ENCODE results near the gene ING3. TPM values are rescaled to one million over a fixed set of nuclear protein-coding genes. Genes with fewer than 3 reads are reported as not detected.

ING3 gene
- total RNA-seq, 4 donors from 2014 or later, result 1.5 to 23.6 (median 16.2) TPM

DNA sequence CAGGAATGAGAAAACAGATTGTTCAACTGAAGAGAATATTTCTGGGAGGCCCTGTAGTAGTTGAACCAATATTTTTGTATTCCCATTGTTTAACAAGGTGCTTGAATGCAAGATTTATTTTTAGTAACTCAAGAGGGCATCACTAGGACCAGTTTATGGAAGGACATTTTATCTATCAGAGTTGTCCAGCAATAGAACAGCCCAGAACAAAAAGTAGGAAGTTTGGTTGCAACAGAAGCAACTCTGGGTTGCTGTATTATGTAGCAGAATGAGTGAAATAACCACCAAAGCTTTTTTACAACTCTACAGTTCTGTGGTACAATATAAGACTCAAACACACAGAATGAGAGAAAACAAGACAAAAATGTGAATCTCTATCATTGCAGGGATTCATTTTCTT lies 72.6 kb downstream of the ING3 start:
- DNase-seq, result no peak
- Histone ChIP-seq H3K27ac (peak overlapping the region; percentile 63 to 70 (median 68)), H3K4me1 (peaks cover 19 to 55% (median 22%) of the 10 kb centered on the region in 4 donors), H3K36me3 (no peaks in the 10 kb centered on the region), H3K4me3 (no peak overlapping the region), H3K9me3 (no peaks in the 10 kb centered on the region), H3K27me3 (no peaks in the 10 kb centered on the region)
- TF ChIP-seq POLR2AphosphoS5 (IDR thresholded peaks at IDR 0.05) (no peak), EP300 (IDR thresholded peaks at IDR 0.05; ENCODE audit: low read depth) (no peak), POLR2A (IDR thresholded peaks at IDR 0.05) (no peak)
- TF ChIP-seq, protein P1, sequence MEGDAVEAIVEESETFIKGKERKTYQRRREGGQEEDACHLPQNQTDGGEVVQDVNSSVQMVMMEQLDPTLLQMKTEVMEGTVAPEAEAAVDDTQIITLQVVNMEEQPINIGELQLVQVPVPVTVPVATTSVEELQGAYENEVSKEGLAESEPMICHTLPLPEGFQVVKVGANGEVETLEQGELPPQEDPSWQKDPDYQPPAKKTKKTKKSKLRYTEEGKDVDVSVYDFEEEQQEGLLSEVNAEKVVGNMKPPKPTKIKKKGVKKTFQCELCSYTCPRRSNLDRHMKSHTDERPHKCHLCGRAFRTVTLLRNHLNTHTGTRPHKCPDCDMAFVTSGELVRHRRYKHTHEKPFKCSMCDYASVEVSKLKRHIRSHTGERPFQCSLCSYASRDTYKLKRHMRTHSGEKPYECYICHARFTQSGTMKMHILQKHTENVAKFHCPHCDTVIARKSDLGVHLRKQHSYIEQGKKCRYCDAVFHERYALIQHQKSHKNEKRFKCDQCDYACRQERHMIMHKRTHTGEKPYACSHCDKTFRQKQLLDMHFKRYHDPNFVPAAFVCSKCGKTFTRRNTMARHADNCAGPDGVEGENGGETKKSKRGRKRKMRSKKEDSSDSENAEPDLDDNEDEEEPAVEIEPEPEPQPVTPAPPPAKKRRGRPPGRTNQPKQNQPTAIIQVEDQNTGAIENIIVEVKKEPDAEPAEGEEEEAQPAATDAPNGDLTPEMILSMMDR (IDR thresholded peaks at IDR 0.05), result no peak
- in situ Hi-C loops (cut with MboI; ENCODE audit: low pct_ligation_motif_present in 1 of 4, low pct_unique_long_range_greater_than_20kb in 1 of 4, low sequenced_read_pairs in 3 of 4) (no loop called here), intact Hi-C loops (cut with DNase I; ENCODE audit: low total_unique reads) (no loop called here)

DNA sequence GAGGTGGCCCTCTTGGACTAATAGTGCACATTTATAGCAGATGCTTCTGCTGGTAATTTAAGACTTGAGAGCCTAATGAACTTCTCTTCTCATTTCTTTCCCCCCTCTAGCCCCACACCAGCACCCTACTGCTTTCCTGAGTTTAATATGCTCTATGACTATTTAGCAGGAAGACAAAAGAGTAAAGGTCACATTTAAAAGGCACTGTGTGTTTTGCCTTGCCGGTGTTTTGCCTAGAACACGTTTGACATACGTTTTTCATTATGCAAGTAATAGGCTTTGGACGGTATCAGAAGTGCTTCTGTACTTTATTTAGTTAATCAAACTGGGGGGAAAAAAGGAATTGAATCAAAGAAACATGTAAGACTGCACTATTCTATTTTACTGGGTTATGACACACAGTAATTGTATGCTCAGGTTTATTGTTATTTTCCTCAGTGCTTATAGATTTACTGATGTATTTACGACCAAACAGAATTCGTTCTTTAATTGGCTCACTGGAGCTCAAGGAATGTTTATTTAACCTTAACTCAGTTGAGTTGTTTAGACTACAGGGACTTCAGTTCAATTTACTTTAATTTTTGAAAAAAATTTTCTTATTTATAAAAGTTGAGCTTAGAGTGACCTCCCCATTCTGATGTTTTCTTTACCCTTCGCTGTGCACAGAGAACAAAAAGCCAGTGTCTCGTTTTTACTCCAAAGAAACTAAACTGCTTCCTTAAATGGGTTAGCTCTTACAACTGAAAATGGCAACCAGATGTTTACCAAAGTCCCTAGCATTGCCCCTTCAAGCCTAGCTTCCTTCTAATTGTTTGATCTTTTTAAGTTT lies 73.3 kb downstream of the ING3 start:
- H3K4me3 ChIP-seq, result no peak overlapping the region
- no peaks in the 10 kb centered on the region for H3K36me3 ChIP-seq
- no peak for DNase-seq
- H3K4me1 ChIP-seq, result peaks cover 18 to 52% (median 22%) of the 10 kb centered on the region in 4 donors
- H3K27ac ChIP-seq, result peak overlapping the region; percentile 63 to 70 (median 68)
- in situ Hi-C loops (cut with MboI; ENCODE audit: low pct_ligation_motif_present in 1 of 4, low pct_unique_long_range_greater_than_20kb in 1 of 4, low sequenced_read_pairs in 3 of 4) (no loop called here), intact Hi-C loops (cut with DNase I; ENCODE audit: low total_unique reads) (no loop called here)
- H3K27me3 ChIP-seq, result no peaks in the 10 kb centered on the region
- no peaks in the 10 kb centered on the region for H3K9me3 ChIP-seq
- TF ChIP-seq POLR2A (IDR thresholded peaks at IDR 0.05) (no peak), POLR2AphosphoS5 (IDR thresholded peaks at IDR 0.05) (no peak)
- TF ChIP-seq, protein P1 (IDR thresholded peaks at IDR 0.05), result no peak
- WGBS, 2 donors (ENCODE audit: low coverage in 1 of 2), result 23 to 24% methylated on average over 8 of the region's 8 CpGs

DNA sequence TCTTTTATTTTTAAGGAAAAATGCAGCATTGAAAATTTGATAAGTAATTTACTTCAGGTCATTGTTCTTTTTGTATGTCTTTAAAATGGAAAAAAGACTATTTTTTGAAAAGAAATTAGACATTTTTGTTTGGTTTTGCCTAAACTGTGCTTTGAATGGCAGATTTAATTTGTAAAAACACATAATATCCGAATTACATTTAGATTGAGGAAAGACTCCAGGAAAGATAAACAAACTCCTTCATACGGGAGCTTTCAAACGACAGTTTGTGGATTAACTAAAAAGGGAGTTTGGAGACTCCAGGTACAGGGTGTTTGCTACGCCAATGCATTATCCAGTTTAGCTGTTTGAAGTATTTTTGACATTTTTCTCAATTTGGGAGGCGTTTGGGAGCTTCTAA lies 74.0 kb downstream of the ING3 start:
- H3K4me1 ChIP-seq, result peaks cover 13 to 48% (median 22%) of the 10 kb centered on the region in 4 donors
- WGBS, 2 donors (ENCODE audit: low coverage in 1 of 2), result 23 to 34% methylated on average over 5 of the region's 5 CpGs
- in situ Hi-C loops (cut with MboI; ENCODE audit: low pct_ligation_motif_present in 1 of 4, low pct_unique_long_range_greater_than_20kb in 1 of 4, low sequenced_read_pairs in 3 of 4) (no loop called here), intact Hi-C loops (cut with DNase I; ENCODE audit: low total_unique reads) (no loop called here)
- no peak overlapping the region for H3K4me3 ChIP-seq
- no peak for DNase-seq
- H3K27ac ChIP-seq, result peak overlapping the region; percentile 63 to 70 (median 68)
- TF ChIP-seq POLR2A (IDR thresholded peaks at IDR 0.05) (no peak), POLR2AphosphoS5 (IDR thresholded peaks at IDR 0.05) (no peak), EP300 (IDR thresholded peaks at IDR 0.05; ENCODE audit: low read depth) (no peak)
- TF ChIP-seq, protein P1 (IDR thresholded peaks at IDR 0.05), result no peak
- no peaks in the 10 kb centered on the region for H3K36me3 ChIP-seq
- no peaks in the 10 kb centered on the region for H3K27me3 ChIP-seq
- no peaks in the 10 kb centered on the region for H3K9me3 ChIP-seq

DNA sequence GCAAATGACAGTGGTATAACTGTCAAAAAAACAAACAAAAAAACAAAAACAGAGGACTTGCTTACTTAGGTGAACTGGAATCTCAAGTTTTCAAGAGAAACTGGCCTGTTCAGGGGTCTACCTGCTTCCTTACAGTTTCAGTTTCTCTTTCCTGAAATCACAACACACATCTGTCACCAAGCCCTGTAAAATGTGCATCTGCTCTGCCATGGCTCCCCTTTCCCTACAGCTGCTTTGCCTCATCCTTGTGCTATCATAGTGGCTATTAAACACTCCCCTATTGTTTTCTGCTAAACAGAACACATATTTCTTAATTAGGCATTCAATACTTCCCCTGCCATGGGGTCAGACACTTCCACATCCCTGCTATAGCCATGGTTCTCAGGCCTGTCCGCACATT lies 75.6 kb downstream of the ING3 start:
- H3K27ac ChIP-seq, result peak overlapping the region in 3 of 4 donors; percentile 1 to 30 (median 8)
- no peak for TF ChIP-seq POLR2A (IDR thresholded peaks at IDR 0.05)
- TF ChIP-seq EP300 (IDR thresholded peaks at IDR 0.05; ENCODE audit: low read depth), result no peak
- TF ChIP-seq POLR2AphosphoS5 (IDR thresholded peaks at IDR 0.05), result no peak
- TF ChIP-seq, protein P1 (IDR thresholded peaks at IDR 0.05), result no peak

More for the DNA sequence above, 75.6 kb downstream of the ING3 start:
- no peak overlapping the region for H3K4me3 ChIP-seq
- no peaks in the 10 kb centered on the region for H3K36me3 ChIP-seq
- H3K27me3 ChIP-seq, result no peaks in the 10 kb centered on the region
- H3K9me3 ChIP-seq, result no peaks in the 10 kb centered on the region
- DNase-seq, result no peak
- H3K4me1 ChIP-seq, result peaks cover 9 to 41% (median 22%) of the 10 kb centered on the region in 4 donors
- in situ Hi-C loops (cut with MboI; ENCODE audit: low pct_ligation_motif_present in 1 of 4, low pct_unique_long_range_greater_than_20kb in 1 of 4, low sequenced_read_pairs in 3 of 4) (no loop called here), intact Hi-C loops (cut with DNase I; ENCODE audit: low total_unique reads) (no loop called here)
- WGBS, 2 donors (ENCODE audit: low coverage in 1 of 2), result 80 to 87% methylated on average over 1 of the region's 1 CpG
